Dermis blood vessel endothelial cell (primary cell): ENCODE data around the gene DLGAP1. TPM values are rescaled to one million over a fixed set of nuclear protein-coding genes. Genes with fewer than 3 reads are reported as not detected.
A peak's percentile ranks its signal among the peaks of the same experiment; 100 is the strongest.

ENCODE experiments used
- DNase-seq: peaks from one replicate; pipeline ENCODE4 v3.0.0; 2010
- total RNA-seq: library from RNA; depleted of rRNA; stranded (reverse); fragments of >200 nt; gene quantifications from 2 replicates; pipeline ENCODE4 v1.2.3, GENCODE V29; 2014

Gene DLGAP1
- total RNA-seq, 1 donor from 2014 or later, result 0.17 TPM

GRCh38 chr18:3889803-3890202, 565.3 kb downstream of the DLGAP1 start:
- DNase-seq, result no peak

- DNase-seq, result no peak
These were observed 566.0 kb downstream of the DLGAP1 start for GRCh38 chr18:3889121-3889520.

GRCh38 chr18:3886575-3887322, 568.4 kb downstream of the DLGAP1 start:
- peak; percentile 30 for DNase-seq

- no peak for DNase-seq
These were observed 569.8 kb downstream of the DLGAP1 start for GRCh38 chr18:3885209-3885792.

GRCh38 chr18:3879836-3880120, 575.3 kb downstream of the DLGAP1 start:
- no peak for DNase-seq

- no peak for DNase-seq
These were observed 575.8 kb downstream of the DLGAP1 start for GRCh38 chr18:3879114-3879835.

- no peak for DNase-seq
These were observed 576.7 kb downstream of the DLGAP1 start for GRCh38 chr18:3878401-3878800.

- DNase-seq, result no peak
These were observed 577.4 kb downstream of the DLGAP1 start for GRCh38 chr18:3877678-3878077.

- DNase-seq, result no peak
These were observed 579.1 kb downstream of the DLGAP1 start for GRCh38 chr18:3875961-3876360.

- no peak for DNase-seq
These were observed 579.7 kb downstream of the DLGAP1 start for GRCh38 chr18:3875376-3875775.

- no peak for DNase-seq
These were observed 580.5 kb downstream of the DLGAP1 start for GRCh38 chr18:3874581-3874980.

- no peak for DNase-seq
These were observed 581.0 kb downstream of the DLGAP1 start for GRCh38 chr18:3874125-3874524.

GRCh38 chr18:3873698-3874097, 581.4 kb downstream of the DLGAP1 start:
- no peak for DNase-seq

- no peak for DNase-seq
These were observed 581.9 kb downstream of the DLGAP1 start for GRCh38 chr18:3873211-3873610.

GRCh38 chr18:3872641-3873040, 582.5 kb downstream of the DLGAP1 start:
- no peak for DNase-seq

- no peak for DNase-seq
These were observed 583.4 kb downstream of the DLGAP1 start for GRCh38 chr18:3871687-3872086.

GRCh38 chr18:3870914-3871313, 584.2 kb downstream of the DLGAP1 start:
- DNase-seq, result no peak

GRCh38 chr18:3869848-3870247, 585.3 kb downstream of the DLGAP1 start:
- peak; percentile 81 for DNase-seq

- no peak for DNase-seq
These were observed 587.2 kb downstream of the DLGAP1 start for GRCh38 chr18:3867864-3868311.

GRCh38 chr18:3867236-3867635, 587.9 kb downstream of the DLGAP1 start:
- DNase-seq, result no peak

- DNase-seq, result no peak
These were observed 590.3 kb downstream of the DLGAP1 start for GRCh38 chr18:3864669-3865298.

- DNase-seq, result no peak
These were observed 591.5 kb downstream of the DLGAP1 start for GRCh38 chr18:3863593-3863992.

GRCh38 chr18:3863006-3863405, 592.1 kb downstream of the DLGAP1 start:
- no peak for DNase-seq

GRCh38 chr18:3861495-3861894, 593.6 kb downstream of the DLGAP1 start:
- DNase-seq, result no peak
